GM12892 (cell line): ENCODE results near the gene PTER.

Experiments used
- POLR2AphosphoS5 ChIP-seq: IDR thresholded peaks from 2 replicates; pipeline ENCODE4 v1.6.1; 2011; ENCODE audit warnings: low read depth, low read length, control low read depth
- TAF1 ChIP-seq: IDR thresholded peaks from 2 replicates; pipeline ENCODE4 v1.6.1; 2011; ENCODE audit warnings: low read depth, mild to moderate bottlenecking, control low read depth, low read length, borderline replicate concordance

GRCh38 chr10:16436367-16436757, 448 bp upstream of the PTER start:
- TF ChIP-seq POLR2AphosphoS5 (no peak), TAF1 (no peak)
